SK-N-MC (cell line): Measurements from ENCODE around the gene CA14.
"Not testable (repeated sequence)": the region's sequence is repeated elsewhere in the genome, so short reads cannot be mapped to it uniquely, and the experiment has no call there.

Source experiments
- EZH2 ChIP-seq: fragments of 200-600 bp; sonication (generic); IDR thresholded peaks from one replicate; pipeline ENCODE4 v1.6.1; 2017; ENCODE audit warnings: antibody characterized with exemption
- POLR2AphosphoS5 ChIP-seq: IDR thresholded peaks from 2 replicates; pipeline ENCODE4 v1.6.1; 2012; ENCODE audit warnings: mild to moderate bottlenecking, low read depth, low read length, borderline replicate concordance

DNA sequence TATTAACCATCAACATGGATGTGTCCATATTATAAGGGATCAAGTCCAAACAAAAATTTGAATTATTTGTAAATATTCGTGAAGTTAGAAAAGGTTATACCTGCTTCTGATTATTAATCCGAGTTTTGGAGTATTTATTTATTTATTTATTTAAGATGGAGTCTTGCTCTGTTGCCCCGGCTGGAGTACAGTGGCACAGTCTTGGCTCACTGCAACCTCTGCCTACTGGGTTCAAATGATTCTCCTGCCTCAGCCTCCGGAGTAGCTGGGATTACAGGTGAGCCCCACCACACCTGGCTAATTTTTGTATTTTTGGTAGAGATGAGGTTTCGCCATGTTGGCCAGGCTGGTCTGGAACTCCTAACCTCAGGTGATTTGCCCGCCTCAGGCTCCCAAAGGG is 41.7 kb upstream of the CA14 start:
- not testable (repeated sequence) for TF ChIP-seq EZH2, POLR2AphosphoS5
